K562 (cell line): ENCODE data around the gene SNX15. TPM values are rescaled to one million over a fixed set of nuclear protein-coding genes. Genes with fewer than 3 reads are reported as not detected.

Source experiments
- ARID2 ChIP-seq: fragments of 450-650 bp; IDR thresholded peaks from 2 replicates; pipeline ENCODE4 v1.6.1; 2017; ENCODE audit warnings: antibody characterized with exemption, mild to moderate bottlenecking
- ATF1 ChIP-seq, 2 experiments: fragments of 450-650 bp in 1 of 2; IDR thresholded peaks; 2 replicates each; pipeline ENCODE4 v1.6.1; 2016; ENCODE audit warnings: missing compliant biosample characterization in 1 of 2, missing genetic modification characterization in 1 of 2
- CBX5 ChIP-seq: IDR thresholded peaks from 2 replicates; pipeline ENCODE4 v1.6.1; 2014; ENCODE audit warnings: low read depth, borderline replicate concordance
- EGR1 ChIP-seq: fragments of 450-650 bp; conservative IDR thresholded peaks from 2 replicates; pipeline ENCODE4 v1.6.1; 2017; ENCODE audit warnings: mild to moderate bottlenecking
- ESRRA ChIP-seq: fragments of 450-650 bp; IDR thresholded peaks from 2 replicates; pipeline ENCODE4 v1.6.1; 2014; ENCODE audit warnings: low read depth, mild to moderate bottlenecking, moderate library complexity, borderline replicate concordance
- HNRNPUL1 ChIP-seq: fragments of 200-400 bp; formaldehyde crosslinking; IDR thresholded peaks from 2 replicates; pipeline ENCODE4 v1.6.1; 2017; ENCODE audit warnings: low read length
- JUND ChIP-seq, 2 experiments: IDR thresholded peaks; 2 replicates in 1 of 2; 3 replicates in 1 of 2; pipeline ENCODE4 v1.6.1; 2011; ENCODE audit warnings: borderline replicate concordance in 2 of 2, low read depth in 2 of 2, low read length in 2 of 2, improper control_type of control experiment in 1 of 2, missing biosample characterization in 1 of 2, missing genetic modification characterization in 1 of 2, missing genetic modification reagents in 1 of 2
- NCOA1 ChIP-seq: fragments of 450-650 bp; IDR thresholded peaks from 2 replicates; pipeline ENCODE4 v1.6.1; 2016; ENCODE audit warnings: low read depth
- NR2C1 ChIP-seq, 2 experiments: fragments of 450-650 bp; IDR thresholded peaks; 2 replicates each; pipeline ENCODE4 v1.6.1; 2017; ENCODE audit warnings: mild to moderate bottlenecking in 2 of 2, antibody characterized with exemption in 1 of 2, inconsistent platforms in 1 of 2, missing compliant biosample characterization in 1 of 2, missing genetic modification characterization in 1 of 2
- NUFIP1 ChIP-seq: fragments of 450-650 bp; IDR thresholded peaks from 2 replicates; pipeline ENCODE4 v1.6.1; 2018; ENCODE audit not compliant: partially characterized antibody
- POLR3G ChIP-seq: IDR thresholded peaks from 2 replicates; pipeline ENCODE4 v1.6.1; 2011; ENCODE audit not compliant: insufficient read length, insufficient replicate concordance; ENCODE audit errors: extremely low read depth
- PPARD ChIP-seq: fragments of 250-450 bp; sonication (Bioruptor Pico); IDR thresholded peaks from 2 replicates; pipeline ENCODE4 v1.8.0; 2022; ENCODE audit warnings: inconsistent platforms, mild to moderate bottlenecking, moderate library complexity
- SRSF1 ChIP-seq: fragments of 200-400 bp; formaldehyde crosslinking; IDR thresholded peaks from 2 replicates; pipeline ENCODE4 v1.6.1; 2017; ENCODE audit warnings: mild to moderate bottlenecking, low read depth, low read length, moderate library complexity
- TAF9B ChIP-seq: fragments of 450-650 bp; IDR thresholded peaks from 2 replicates; pipeline ENCODE4 v1.6.1; 2018; ENCODE audit warnings: mild to moderate bottlenecking; ENCODE audit not compliant: partially characterized antibody
- TOE1 ChIP-seq, 2 experiments: fragments of 450-650 bp in 1 of 2; sonication (generic) in 1 of 2; formaldehyde crosslinking in 1 of 2; IDR thresholded peaks; 2 replicates each; pipeline versions ENCODE4 v1.7.1 to v1.8.0; 2016 to 2022; ENCODE audit warnings: borderline replicate concordance in 2 of 2, mild to moderate bottlenecking in 2 of 2, antibody characterized with exemption in 1 of 2, inconsistent platforms in 1 of 2, low read depth in 1 of 2, missing genetic modification reagents in 1 of 2, moderate library complexity in 1 of 2
- ZNF583 ChIP-seq: fragments of 250-450 bp; sonication (Bioruptor Pico); IDR thresholded peaks from 2 replicates; pipeline ENCODE4 v1.4.0; 2020
- ZNF696 ChIP-seq: fragments of 250-450 bp; sonication (Bioruptor Pico); conservative IDR thresholded peaks from 2 replicates; pipeline ENCODE4 v1.4.0; 2020; ENCODE audit warnings: mild to moderate bottlenecking, moderate library complexity
- polyA plus RNA-seq, 8 experiments: library from polyadenylated mRNA; depleted of rRNA in 4 of 8; stranded (reverse) in 5 of 8; unstranded in 3 of 8; fragments of >200 nt; fragmentation: Nextera tagmentation in 2 of 8; fragmentation: Illumina TruSeq in 1 of 8; extraction: Ambion mirVana in 2 of 8; extraction: Trizol in 1 of 8; gene quantifications; 2 replicates each; pipeline versions ENCODE4 v1.2.1 to v1.2.3, GENCODE V29; 2011 to 2014; ENCODE audit warnings: inconsistent platforms in 1 of 8, missing spikeins in 1 of 8
- total RNA-seq, 7 experiments: library from RNA; depleted of rRNA in 6 of 7; stranded (reverse); fragments of >200 nt in 6 of 7; fragmentation: Illumina TruSeq in 2 of 7; extraction: Trizol in 2 of 7; gene quantifications; 2 replicates each; pipeline versions ENCODE4 v1.2.1 to v1.2.3, GENCODE V29; 2011 to 2021; ENCODE audit warnings: low replicate concordance in 1 of 7
- TF ChIP-seq, protein P1 (sequence below): fragments of 200-400 bp; formaldehyde crosslinking; IDR thresholded peaks from 2 replicates; pipeline ENCODE4 v1.6.1; 2017; ENCODE audit warnings: mild to moderate bottlenecking, low read depth, low read length, moderate library complexity
- TF ChIP-seq, protein P2 (sequence below): sonication (generic); formaldehyde crosslinking; IDR thresholded peaks from 2 replicates; pipeline ENCODE4 v1.8.0; 2023; ENCODE audit warnings: mild to moderate bottlenecking, missing genetic modification reagents

The SNX15 gene
- total and polyA plus RNA-seq, 9 of the 15 experiments (the other 6 are each of a cell fraction or from before 2014, with no cell fraction given): 1.8 to 27.8 (median 15.2) TPM

DNA sequence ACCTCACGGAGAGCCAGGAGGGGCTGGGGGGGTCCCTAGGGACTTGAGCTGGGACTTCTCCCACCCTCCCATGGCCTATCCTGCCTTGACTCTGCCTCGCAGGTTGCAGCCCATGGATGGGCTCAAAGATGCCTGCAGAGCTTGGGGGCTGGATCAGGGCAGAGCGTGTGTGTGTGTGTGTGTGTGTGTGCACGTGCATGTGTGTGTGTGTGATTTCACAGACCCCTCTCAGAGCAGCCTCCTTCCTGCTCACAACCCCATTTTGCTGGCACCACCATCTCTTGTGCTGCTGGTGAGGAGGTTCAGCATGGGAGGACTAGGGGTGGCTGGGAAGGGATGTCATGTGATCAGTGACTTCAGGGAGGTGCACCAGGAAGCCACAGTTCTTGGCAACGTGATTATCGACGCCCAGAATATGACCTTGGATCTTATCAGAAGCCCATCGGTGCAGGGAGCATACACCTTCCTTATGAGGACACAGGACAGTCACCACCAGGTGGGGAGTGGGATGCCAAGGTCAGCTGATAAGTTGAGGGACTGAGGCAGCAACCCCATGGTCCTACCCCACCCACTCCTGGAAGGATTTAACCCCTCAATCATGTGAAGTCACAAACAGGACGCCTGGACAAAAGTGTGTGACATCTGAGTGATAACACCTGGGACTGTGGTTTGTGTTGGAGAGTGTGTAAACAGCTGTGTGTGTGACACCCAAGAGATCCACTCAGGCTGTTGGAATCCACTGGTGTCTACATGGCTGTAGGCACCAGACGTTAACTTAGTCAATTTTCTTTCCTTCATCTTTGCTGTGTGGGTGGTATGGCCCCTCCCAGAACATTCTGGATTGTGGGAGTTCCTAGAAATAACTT is 33.0 kb downstream of the SNX15 start (continued):
- TF ChIP-seq, protein P1, sequence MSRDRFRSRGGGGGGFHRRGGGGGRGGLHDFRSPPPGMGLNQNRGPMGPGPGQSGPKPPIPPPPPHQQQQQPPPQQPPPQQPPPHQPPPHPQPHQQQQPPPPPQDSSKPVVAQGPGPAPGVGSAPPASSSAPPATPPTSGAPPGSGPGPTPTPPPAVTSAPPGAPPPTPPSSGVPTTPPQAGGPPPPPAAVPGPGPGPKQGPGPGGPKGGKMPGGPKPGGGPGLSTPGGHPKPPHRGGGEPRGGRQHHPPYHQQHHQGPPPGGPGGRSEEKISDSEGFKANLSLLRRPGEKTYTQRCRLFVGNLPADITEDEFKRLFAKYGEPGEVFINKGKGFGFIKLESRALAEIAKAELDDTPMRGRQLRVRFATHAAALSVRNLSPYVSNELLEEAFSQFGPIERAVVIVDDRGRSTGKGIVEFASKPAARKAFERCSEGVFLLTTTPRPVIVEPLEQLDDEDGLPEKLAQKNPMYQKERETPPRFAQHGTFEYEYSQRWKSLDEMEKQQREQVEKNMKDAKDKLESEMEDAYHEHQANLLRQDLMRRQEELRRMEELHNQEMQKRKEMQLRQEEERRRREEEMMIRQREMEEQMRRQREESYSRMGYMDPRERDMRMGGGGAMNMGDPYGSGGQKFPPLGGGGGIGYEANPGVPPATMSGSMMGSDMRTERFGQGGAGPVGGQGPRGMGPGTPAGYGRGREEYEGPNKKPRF: no peak
- TF ChIP-seq ZNF696 (CRISPR knock-in tag) (no peak), PPARD (CRISPR knock-in tag) (no peak), ATF1 (CRISPR knock-in tag; IDR thresholded peaks at IDR 0.05) (no peak), ATF1 (tag; IDR thresholded peaks at IDR 0.05) (0 out of 2 replicates have a peak, but pooled peaks have one; percentile 19), ARID2 (no peak), ESRRA (peak; percentile 91), TOE1 (IDR thresholded peaks at IDR 0.05; ENCODE audit: borderline replicate concordance) (peak; percentile 87), TOE1 (CRISPR knock-in tag; IDR thresholded peaks at IDR 0.05; ENCODE audit: borderline replicate concordance, low read depth) (no peak), JUND (IDR thresholded peaks at IDR 0.05; ENCODE audit: borderline replicate concordance, low read depth, low read length) (no peak), JUND (tag; IDR thresholded peaks at IDR 0.05; ENCODE audit: borderline replicate concordance, low read depth, low read length) (0 out of 3 replicates have a peak, but pooled peaks have one; percentile 26), NCOA1 (no peak), SRSF1 (no peak), NR2C1 (IDR thresholded peaks at IDR 0.05) (no peak), NR2C1 (tag; IDR thresholded peaks at IDR 0.05) (peak; percentile 34; the same call in 1 of the 2 replicates), CBX5 (no peak), ZNF583 (CRISPR knock-in tag) (peak; percentile 8; the same call in 1 of the 2 replicates), POLR3G (no peak), HNRNPUL1 (no peak), EGR1 (0 out of 2 replicates have a peak, but pooled peaks have one; percentile 31), TAF9B (no peak), NUFIP1 (no peak)
- TF ChIP-seq, protein P2, sequence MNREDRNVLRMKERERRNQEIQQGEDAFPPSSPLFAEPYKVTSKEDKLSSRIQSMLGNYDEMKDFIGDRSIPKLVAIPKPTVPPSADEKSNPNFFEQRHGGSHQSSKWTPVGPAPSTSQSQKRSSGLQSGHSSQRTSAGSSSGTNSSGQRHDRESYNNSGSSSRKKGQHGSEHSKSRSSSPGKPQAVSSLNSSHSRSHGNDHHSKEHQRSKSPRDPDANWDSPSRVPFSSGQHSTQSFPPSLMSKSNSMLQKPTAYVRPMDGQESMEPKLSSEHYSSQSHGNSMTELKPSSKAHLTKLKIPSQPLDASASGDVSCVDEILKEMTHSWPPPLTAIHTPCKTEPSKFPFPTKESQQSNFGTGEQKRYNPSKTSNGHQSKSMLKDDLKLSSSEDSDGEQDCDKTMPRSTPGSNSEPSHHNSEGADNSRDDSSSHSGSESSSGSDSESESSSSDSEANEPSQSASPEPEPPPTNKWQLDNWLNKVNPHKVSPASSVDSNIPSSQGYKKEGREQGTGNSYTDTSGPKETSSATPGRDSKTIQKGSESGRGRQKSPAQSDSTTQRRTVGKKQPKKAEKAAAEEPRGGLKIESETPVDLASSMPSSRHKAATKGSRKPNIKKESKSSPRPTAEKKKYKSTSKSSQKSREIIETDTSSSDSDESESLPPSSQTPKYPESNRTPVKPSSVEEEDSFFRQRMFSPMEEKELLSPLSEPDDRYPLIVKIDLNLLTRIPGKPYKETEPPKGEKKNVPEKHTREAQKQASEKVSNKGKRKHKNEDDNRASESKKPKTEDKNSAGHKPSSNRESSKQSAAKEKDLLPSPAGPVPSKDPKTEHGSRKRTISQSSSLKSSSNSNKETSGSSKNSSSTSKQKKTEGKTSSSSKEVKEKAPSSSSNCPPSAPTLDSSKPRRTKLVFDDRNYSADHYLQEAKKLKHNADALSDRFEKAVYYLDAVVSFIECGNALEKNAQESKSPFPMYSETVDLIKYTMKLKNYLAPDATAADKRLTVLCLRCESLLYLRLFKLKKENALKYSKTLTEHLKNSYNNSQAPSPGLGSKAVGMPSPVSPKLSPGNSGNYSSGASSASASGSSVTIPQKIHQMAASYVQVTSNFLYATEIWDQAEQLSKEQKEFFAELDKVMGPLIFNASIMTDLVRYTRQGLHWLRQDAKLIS (CRISPR knock-in tag): no peak
